Progenitor cell of endocrine pancreas (in vitro differentiated cells): ENCODE results near the gene PPARA. TPM values are rescaled to one million over a fixed set of nuclear protein-coding genes. Genes with fewer than 3 reads are reported as not detected.

Source experiments
- DNase-seq: peaks from one replicate; pipeline ENCODE4 v3.0.0; 2021; ENCODE audit warnings: low spot score; ENCODE audit not compliant: unreplicated experiment
- H3K27ac Mint-ChIP-seq: 2 replicates; pipeline ENCODE4 v1.8.0; 2021; ENCODE audit warnings: mild to moderate bottlenecking, moderate library complexity, mixed read lengths
- H3K27me3 Mint-ChIP-seq: 2 replicates; pipeline ENCODE4 v1.8.0; 2021; ENCODE audit warnings: mixed read lengths
- H3K36me3 Mint-ChIP-seq: 2 replicates; pipeline ENCODE4 v1.8.0; 2022; ENCODE audit warnings: mixed read lengths; ENCODE audit not compliant: insufficient read depth
- H3K4me1 Mint-ChIP-seq: 2 replicates; pipeline ENCODE4 v1.8.0; 2021; ENCODE audit warnings: low read depth, mixed read lengths
- H3K4me3 Mint-ChIP-seq: 2 replicates; pipeline ENCODE4 v1.8.0; 2021; ENCODE audit warnings: low read depth, mild to moderate bottlenecking, moderate library complexity, mixed read lengths
- H3K9me3 Mint-ChIP-seq: 2 replicates; pipeline ENCODE4 v1.8.0; 2021; ENCODE audit warnings: low read depth, mixed read lengths
- total RNA-seq: library from RNA; stranded (reverse); gene quantifications from 2 replicates; pipeline ENCODE4 v1.2.1, GENCODE V29; 2021
- TF ChIP-seq, protein P1 (sequence below): fragments of 200-600 bp; sonication (generic); IDR thresholded peaks from one replicate; pipeline ENCODE4 v1.5.0; 2021; ENCODE audit warnings: antibody characterized with exemption, mild to moderate bottlenecking; ENCODE audit not compliant: unreplicated experiment

Gene PPARA
- total RNA-seq, 1 donor from 2014 or later, result 33.5 TPM

DNA sequence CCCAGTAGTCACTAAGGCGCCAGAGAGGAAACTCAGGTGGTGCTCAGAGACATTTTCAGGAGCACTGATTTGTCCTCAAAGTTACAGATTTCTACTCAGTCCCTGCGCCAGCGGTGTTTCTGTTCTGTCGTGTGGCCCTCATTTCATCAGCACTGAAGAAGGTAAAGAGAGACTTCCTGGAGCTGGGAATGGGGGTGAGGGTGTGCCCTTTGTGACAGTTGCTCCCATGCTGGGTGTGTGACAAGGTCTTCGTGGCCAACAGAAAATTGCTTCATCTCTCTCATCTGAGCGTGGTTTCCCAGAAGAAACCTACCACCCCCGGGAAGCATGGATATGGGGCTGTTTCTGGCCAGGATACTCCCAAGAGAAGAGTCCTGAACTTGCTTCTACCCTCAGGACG lies 2.0 kb upstream of the PPARA start:
- Mint-ChIP-seq H3K27me3 (peaks cover 48% of the 10 kb centered on the region), H3K27ac (no peak overlapping the region), H3K9me3 (no peaks in the 10 kb centered on the region), H3K4me1 (peaks cover 9% of the 10 kb centered on the region), H3K36me3 (peaks cover 3% of the 10 kb centered on the region), H3K4me3 (no peak overlapping the region)
- no peak for DNase-seq
- TF ChIP-seq, protein P1, sequence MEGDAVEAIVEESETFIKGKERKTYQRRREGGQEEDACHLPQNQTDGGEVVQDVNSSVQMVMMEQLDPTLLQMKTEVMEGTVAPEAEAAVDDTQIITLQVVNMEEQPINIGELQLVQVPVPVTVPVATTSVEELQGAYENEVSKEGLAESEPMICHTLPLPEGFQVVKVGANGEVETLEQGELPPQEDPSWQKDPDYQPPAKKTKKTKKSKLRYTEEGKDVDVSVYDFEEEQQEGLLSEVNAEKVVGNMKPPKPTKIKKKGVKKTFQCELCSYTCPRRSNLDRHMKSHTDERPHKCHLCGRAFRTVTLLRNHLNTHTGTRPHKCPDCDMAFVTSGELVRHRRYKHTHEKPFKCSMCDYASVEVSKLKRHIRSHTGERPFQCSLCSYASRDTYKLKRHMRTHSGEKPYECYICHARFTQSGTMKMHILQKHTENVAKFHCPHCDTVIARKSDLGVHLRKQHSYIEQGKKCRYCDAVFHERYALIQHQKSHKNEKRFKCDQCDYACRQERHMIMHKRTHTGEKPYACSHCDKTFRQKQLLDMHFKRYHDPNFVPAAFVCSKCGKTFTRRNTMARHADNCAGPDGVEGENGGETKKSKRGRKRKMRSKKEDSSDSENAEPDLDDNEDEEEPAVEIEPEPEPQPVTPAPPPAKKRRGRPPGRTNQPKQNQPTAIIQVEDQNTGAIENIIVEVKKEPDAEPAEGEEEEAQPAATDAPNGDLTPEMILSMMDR, result no peak

DNA sequence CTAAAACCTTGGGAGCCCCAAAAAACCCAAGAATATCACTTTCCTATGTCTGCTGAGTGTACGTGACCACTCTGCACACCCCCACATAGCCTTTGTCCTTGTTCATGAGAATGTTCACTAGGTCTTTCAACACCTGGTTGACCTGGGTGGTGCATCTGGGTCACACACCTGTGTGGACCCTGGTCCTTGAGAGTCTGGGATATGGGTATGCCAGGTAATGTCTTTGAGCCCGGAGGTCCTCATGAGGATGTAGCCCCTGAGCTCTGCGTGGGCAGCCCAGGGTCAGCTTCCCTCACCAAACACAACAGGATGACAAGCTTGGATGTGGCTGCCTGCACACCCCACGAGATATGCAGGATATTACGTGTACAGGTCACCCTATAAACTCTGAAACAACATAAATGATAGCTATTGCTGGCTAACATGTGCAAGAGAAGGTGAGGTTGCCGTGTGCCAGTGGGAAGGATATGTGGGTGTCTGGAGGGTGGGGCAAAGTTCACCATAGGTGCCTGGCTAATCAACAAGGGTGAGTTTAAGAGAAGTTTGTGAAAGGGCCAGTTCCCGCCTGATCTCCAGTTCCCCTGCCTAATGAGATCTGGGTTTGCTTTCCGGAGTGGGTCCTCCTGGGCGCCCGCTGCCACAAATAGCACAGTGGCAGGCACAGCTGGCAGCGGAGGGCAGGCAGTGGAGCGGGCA lies 1.4 kb upstream of the PPARA start:
- H3K9me3 Mint-ChIP-seq, result no peaks in the 10 kb centered on the region
- H3K27ac Mint-ChIP-seq, result peak overlapping the region; percentile 53
- no peak for DNase-seq
- H3K27me3 Mint-ChIP-seq, result peaks cover 42% of the 10 kb centered on the region
- peaks cover 9% of the 10 kb centered on the region for H3K4me1 Mint-ChIP-seq
- peak overlapping the region; percentile 82 for H3K4me3 Mint-ChIP-seq
- H3K36me3 Mint-ChIP-seq, result peaks cover 3% of the 10 kb centered on the region
- TF ChIP-seq, protein P1, result no peak

- H3K4me3 Mint-ChIP-seq, result peak overlapping the region; percentile 82
Measured at GRCh38 chr22:46149512-46150033, 753 bp upstream of the PPARA start.

GRCh38 chr22:46150655-46151477 lies 540 bp downstream of the PPARA start:
- Mint-ChIP-seq H3K27me3 (peaks cover 35% of the 10 kb centered on the region), H3K4me3 (peak overlapping the region; percentile 79), H3K4me1 (peaks cover 9% of the 10 kb centered on the region), H3K9me3 (no peaks in the 10 kb centered on the region), H3K27ac (no peak overlapping the region), H3K36me3 (peaks cover 5% of the 10 kb centered on the region)
- DNase-seq, result peak; percentile 41
- TF ChIP-seq, protein P1, result no peak

More at GRCh38 chr22:46149512-46150033, 753 bp upstream of the PPARA start:
- Mint-ChIP-seq H3K36me3 (peaks cover 3% of the 10 kb centered on the region), H3K9me3 (no peaks in the 10 kb centered on the region), H3K4me1 (peaks cover 9% of the 10 kb centered on the region), H3K27me3 (peaks cover 41% of the 10 kb centered on the region), H3K27ac (peak overlapping the region; percentile 84)
- TF ChIP-seq, protein P1, result no peak
- no peak for DNase-seq

GRCh38 chr22:46153930-46154329 lies 3.6 kb downstream of the PPARA start:
- Mint-ChIP-seq H3K36me3 (peaks cover 9% of the 10 kb centered on the region), H3K27ac (no peak overlapping the region), H3K27me3 (peaks cover 5% of the 10 kb centered on the region), H3K4me1 (peaks cover 7% of the 10 kb centered on the region), H3K9me3 (no peaks in the 10 kb centered on the region), H3K4me3 (no peak overlapping the region)
- DNase-seq, result no peak
- TF ChIP-seq, protein P1, result no peak
